Measurements from ENCODE around the gene PEMT. TPM values are rescaled to one million over a fixed set of nuclear protein-coding genes. Genes with fewer than 3 reads are reported as not detected.

The PEMT gene
- total RNA-seq, 1 experiment from 2014 or later: 178 TPM

DNA sequence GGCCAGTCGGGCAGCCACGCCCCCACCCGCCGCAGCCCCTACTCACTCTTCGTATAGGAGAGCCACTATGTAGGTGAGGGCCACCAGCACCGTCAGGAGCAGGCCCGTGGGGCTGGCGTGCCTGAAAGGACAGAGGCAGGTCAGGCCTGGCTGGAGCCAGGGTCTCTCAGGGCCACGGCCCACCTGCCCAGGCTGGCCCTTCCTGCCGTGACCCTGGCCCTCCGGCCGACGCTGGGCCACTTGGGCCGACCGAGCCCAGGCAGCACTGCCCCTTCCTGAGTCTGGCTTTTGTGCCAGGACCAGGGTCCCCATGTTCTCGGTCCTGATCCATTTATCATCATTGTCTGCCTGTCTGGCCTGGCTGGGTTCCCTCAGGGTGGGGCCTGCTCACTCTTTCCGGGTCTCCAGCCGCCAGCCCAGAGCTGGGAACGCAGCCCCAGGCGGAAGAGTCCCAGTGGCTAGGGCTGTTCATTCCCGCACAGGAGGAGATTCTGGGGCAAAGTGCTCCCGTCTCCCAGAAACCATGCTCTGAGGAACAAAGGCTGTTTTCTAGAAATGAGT, 85.2 kb downstream of the PEMT start:
- H3K9ac ChIP-seq (ENCODE audit: low read length): no peak overlapping the region
- TF ChIP-seq EZH2 (IDR thresholded peaks at IDR 0.05; ENCODE audit: low read length, unreplicated experiment) (no peak), EZH2phosphoT487 (IDR thresholded peaks at IDR 0.05; ENCODE audit: borderline replicate concordance, low read length) (no peak)
- TF ChIP-seq, protein P1, sequence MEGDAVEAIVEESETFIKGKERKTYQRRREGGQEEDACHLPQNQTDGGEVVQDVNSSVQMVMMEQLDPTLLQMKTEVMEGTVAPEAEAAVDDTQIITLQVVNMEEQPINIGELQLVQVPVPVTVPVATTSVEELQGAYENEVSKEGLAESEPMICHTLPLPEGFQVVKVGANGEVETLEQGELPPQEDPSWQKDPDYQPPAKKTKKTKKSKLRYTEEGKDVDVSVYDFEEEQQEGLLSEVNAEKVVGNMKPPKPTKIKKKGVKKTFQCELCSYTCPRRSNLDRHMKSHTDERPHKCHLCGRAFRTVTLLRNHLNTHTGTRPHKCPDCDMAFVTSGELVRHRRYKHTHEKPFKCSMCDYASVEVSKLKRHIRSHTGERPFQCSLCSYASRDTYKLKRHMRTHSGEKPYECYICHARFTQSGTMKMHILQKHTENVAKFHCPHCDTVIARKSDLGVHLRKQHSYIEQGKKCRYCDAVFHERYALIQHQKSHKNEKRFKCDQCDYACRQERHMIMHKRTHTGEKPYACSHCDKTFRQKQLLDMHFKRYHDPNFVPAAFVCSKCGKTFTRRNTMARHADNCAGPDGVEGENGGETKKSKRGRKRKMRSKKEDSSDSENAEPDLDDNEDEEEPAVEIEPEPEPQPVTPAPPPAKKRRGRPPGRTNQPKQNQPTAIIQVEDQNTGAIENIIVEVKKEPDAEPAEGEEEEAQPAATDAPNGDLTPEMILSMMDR (conservative IDR thresholded peaks at IDR 0.05; ENCODE audit: low read depth, low read length): no peak
- DNase-seq (no peak), ATAC-seq (no peak)
- no peaks in the 10 kb centered on the region for H3K9me2 ChIP-seq (replicated peaks; ENCODE audit: low read length)
- H3K36me3 ChIP-seq (ENCODE audit: low read depth, low read length): no peaks in the 10 kb centered on the region
- no peak overlapping the region for H3K27ac ChIP-seq (ENCODE audit: low read length)
- H3K4me3 ChIP-seq (ENCODE audit: low read length): no peak overlapping the region
- H4K20me1 ChIP-seq (ENCODE audit: low read length): no peaks in the 10 kb centered on the region
- peaks cover 12% of the 10 kb centered on the region for H3K4me1 ChIP-seq (ENCODE audit: insufficient read depth, low read length)
- H3K27me3 ChIP-seq (ENCODE audit: low read length): no peaks in the 10 kb centered on the region
- BruUV-seq (replicated peaks): no TSS peak
- intact Hi-C loops (cut with micrococcal nuclease): no loop called here
- no peaks in the 10 kb centered on the region for H3K79me2 ChIP-seq (ENCODE audit: low read length)
- POLR2A ChIA-PET (ENCODE audit: unreplicated experiment): no interaction called here
- H2AFZ ChIP-seq (ENCODE audit: low read length): no peak overlapping the region
- no peak overlapping the region for H3K4me2 ChIP-seq (ENCODE audit: low read length)
- H3K9me3 ChIP-seq (ENCODE audit: low read length): no peaks in the 10 kb centered on the region
- CTCF ChIA-PET: no interaction called here
- H3F3A ChIP-seq (ENCODE audit: low read length, unreplicated experiment): no peaks in the 10 kb centered on the region

DNA sequence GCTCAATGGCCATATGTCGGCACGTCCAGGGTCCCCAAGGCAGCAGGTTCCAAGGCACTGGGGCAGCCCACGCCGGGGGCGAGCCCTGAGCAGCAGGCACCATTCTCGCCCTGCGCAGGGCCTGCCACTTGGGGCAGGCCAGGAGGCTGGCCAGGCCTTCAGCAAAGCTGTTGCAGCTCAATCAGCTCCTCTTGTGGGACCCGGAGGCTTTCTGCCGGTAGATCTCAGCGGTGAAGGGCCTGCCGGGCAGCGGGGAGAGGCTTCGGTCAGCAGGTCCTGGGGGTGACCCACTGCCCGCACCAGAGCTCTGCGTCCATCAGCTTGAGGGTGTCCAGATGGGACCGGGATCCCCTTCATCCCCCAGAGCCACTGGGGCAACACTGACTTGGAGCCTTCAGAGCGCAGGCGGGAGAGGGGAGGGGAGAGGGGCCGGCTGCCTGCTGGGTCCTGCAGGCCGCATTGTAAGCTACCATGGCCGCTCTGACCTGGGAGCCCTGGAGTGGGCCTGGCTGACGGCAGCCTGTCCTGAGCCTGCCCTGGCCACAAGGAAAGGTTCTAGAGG, 85.8 kb downstream of the PEMT start:
- ChIA-PET CTCF (no interaction called here), POLR2A (ENCODE audit: unreplicated experiment) (no interaction called here)
- Histone ChIP-seq H2AFZ (ENCODE audit: low read length) (no peak overlapping the region), H3K9ac (ENCODE audit: low read length) (no peak overlapping the region), H3K9me3 (ENCODE audit: low read length) (no peaks in the 10 kb centered on the region), H4K20me1 (ENCODE audit: low read length) (no peaks in the 10 kb centered on the region), H3F3A (ENCODE audit: low read length, unreplicated experiment) (no peaks in the 10 kb centered on the region), H3K36me3 (ENCODE audit: low read depth, low read length) (no peaks in the 10 kb centered on the region), H3K27me3 (ENCODE audit: low read length) (no peaks in the 10 kb centered on the region), H3K79me2 (ENCODE audit: low read length) (no peaks in the 10 kb centered on the region), H3K9me2 (replicated peaks; ENCODE audit: low read length) (no peaks in the 10 kb centered on the region), H3K4me2 (ENCODE audit: low read length) (no peak overlapping the region), H3K27ac (ENCODE audit: low read length) (no peak overlapping the region), H3K4me1 (ENCODE audit: insufficient read depth, low read length) (peaks cover 7% of the 10 kb centered on the region), H3K4me3 (ENCODE audit: low read length) (no peak overlapping the region)
- BruUV-seq (replicated peaks): no TSS peak
- no peak for DNase-seq
- ATAC-seq: no peak
- intact Hi-C loops (cut with micrococcal nuclease): no loop called here
- TF ChIP-seq, protein P1 (conservative IDR thresholded peaks at IDR 0.05; ENCODE audit: low read depth, low read length): no peak
- no peak for TF ChIP-seq EZH2phosphoT487 (IDR thresholded peaks at IDR 0.05; ENCODE audit: borderline replicate concordance, low read length)
- TF ChIP-seq EZH2 (IDR thresholded peaks at IDR 0.05; ENCODE audit: low read length, unreplicated experiment): no peak

DNA sequence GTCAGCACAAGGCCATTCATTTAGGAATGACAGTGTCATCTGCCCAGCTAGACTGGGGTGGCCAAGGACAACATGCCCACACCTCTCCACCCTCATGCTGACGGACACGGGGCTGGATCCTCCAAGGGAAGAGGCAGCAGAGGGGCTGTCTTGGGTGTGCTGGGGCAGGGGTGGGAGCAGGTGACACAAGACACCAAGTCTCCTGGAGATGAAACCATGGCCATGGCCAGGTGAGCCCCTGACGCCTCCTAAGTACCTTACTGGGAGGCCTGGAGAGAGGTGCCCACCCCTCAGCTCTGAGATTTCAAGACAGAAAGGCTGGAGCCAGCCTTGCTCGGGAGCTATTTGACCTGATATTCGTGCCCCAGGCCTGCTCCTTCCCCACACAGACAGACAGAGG, 86.4 kb downstream of the PEMT start:
- TF ChIP-seq, protein P1 (conservative IDR thresholded peaks at IDR 0.05; ENCODE audit: low read depth, low read length): no peak
- no peak for TF ChIP-seq EZH2phosphoT487 (IDR thresholded peaks at IDR 0.05; ENCODE audit: borderline replicate concordance, low read length)
- no peak for TF ChIP-seq EZH2 (IDR thresholded peaks at IDR 0.05; ENCODE audit: low read length, unreplicated experiment)
- POLR2A ChIA-PET (ENCODE audit: unreplicated experiment): no interaction called here
- no TSS peak for BruUV-seq (replicated peaks)
- H4K20me1 ChIP-seq (ENCODE audit: low read length): no peaks in the 10 kb centered on the region
- ATAC-seq (no peak), DNase-seq (no peak)
- H3K36me3 ChIP-seq (ENCODE audit: low read depth, low read length): no peaks in the 10 kb centered on the region
- H3K4me3 ChIP-seq (ENCODE audit: low read length): no peak overlapping the region
- H3F3A ChIP-seq (ENCODE audit: low read length, unreplicated experiment): no peaks in the 10 kb centered on the region
- H3K9me2 ChIP-seq (replicated peaks; ENCODE audit: low read length): no peaks in the 10 kb centered on the region
- no peak overlapping the region for H3K4me2 ChIP-seq (ENCODE audit: low read length)
- H3K9ac ChIP-seq (ENCODE audit: low read length): no peak overlapping the region
- peaks cover 2% of the 10 kb centered on the region for H3K4me1 ChIP-seq (ENCODE audit: insufficient read depth, low read length)
- no peaks in the 10 kb centered on the region for H3K79me2 ChIP-seq (ENCODE audit: low read length)
- CTCF ChIA-PET: no interaction called here
- H3K27ac ChIP-seq (ENCODE audit: low read length): no peak overlapping the region
- H3K9me3 ChIP-seq (ENCODE audit: low read length): no peaks in the 10 kb centered on the region
- no peaks in the 10 kb centered on the region for H3K27me3 ChIP-seq (ENCODE audit: low read length)
- no peak overlapping the region for H2AFZ ChIP-seq (ENCODE audit: low read length)
- intact Hi-C loops (cut with micrococcal nuclease): no loop called here

Data from PC-3 (cell line).